ENCODE measurements around the gene LRP8.
A peak's percentile ranks its signal among the peaks of the same experiment; 100 is the strongest.
"Not testable (repeated sequence)": the region's sequence is repeated elsewhere in the genome, so short reads cannot be mapped to it uniquely, and the experiment has no call there.

The LRP8 gene

GRCh38 chr1:53241828-53242227 lies 86.0 kb downstream of the LRP8 start:
- Mint-ChIP-seq H3K9me3 (no peaks in the 10 kb centered on the region), H3K27ac (no peak overlapping the region), H3K36me3 (no peaks in the 10 kb centered on the region), H3K4me1 (peaks cover 21% of the 10 kb centered on the region), H3K27me3 (no peaks in the 10 kb centered on the region), H3K4me3 (no peak overlapping the region)

- Mint-ChIP-seq H3K36me3 (peaks cover 3% of the 10 kb centered on the region), H3K4me1 (peaks cover 32% of the 10 kb centered on the region), H3K27ac (peak within 1 kb of the TSS; percentile 94), H3K9me3 (no peaks in the 10 kb centered on the region), H3K4me3 (peak within 1 kb of the TSS; percentile 94), H3K27me3 (no peaks in the 10 kb centered on the region)
These were observed 89.4 kb downstream of the LRP8 start, which contains the start of gene MAGOH for GRCh38 chr1:53238197-53239155. Gene MAGOH (minus strand): TSS chr1:53238518. CDS start chr1:53238448, 70 bp downstream.

- no peaks in the 10 kb centered on the region for H3K27me3 Mint-ChIP-seq
- H3K4me3 Mint-ChIP-seq = peak overlapping the region; percentile 94
- peaks cover 32% of the 10 kb centered on the region for H3K4me1 Mint-ChIP-seq
- H3K9me3 Mint-ChIP-seq = no peaks in the 10 kb centered on the region
- H3K27ac Mint-ChIP-seq = peak overlapping the region; percentile 70
- peaks cover 3% of the 10 kb centered on the region for H3K36me3 Mint-ChIP-seq
These were observed 90.2 kb downstream of the LRP8 start for GRCh38 chr1:53237638-53238037.

GRCh38 chr1:53220962-53221286 lies 106.9 kb downstream of the LRP8 start:
- Mint-ChIP-seq H3K9me3 (no peaks in the 10 kb centered on the region), H3K27ac (peak overlapping the region; percentile 97), H3K36me3 (no peaks in the 10 kb centered on the region), H3K4me1 (peaks cover 25% of the 10 kb centered on the region), H3K27me3 (no peaks in the 10 kb centered on the region), H3K4me3 (peak overlapping the region; percentile 91)

GRCh38 chr1:53220171-53220961 lies 107.5 kb downstream of the LRP8 start, which contains the start of gene CZIB:
Gene CZIB (minus strand): TSS chr1:53220634. CDS start chr1:53220575, 59 bp downstream.
- Mint-ChIP-seq H3K27me3 (no peaks in the 10 kb centered on the region), H3K4me1 (peaks cover 25% of the 10 kb centered on the region), H3K27ac (peak within 1 kb of the TSS; percentile 97), H3K4me3 (peak within 1 kb of the TSS; percentile 91), H3K9me3 (no peaks in the 10 kb centered on the region), H3K36me3 (no peaks in the 10 kb centered on the region)

- peak overlapping the region; percentile 97 for H3K27ac Mint-ChIP-seq
- H3K4me1 Mint-ChIP-seq = peaks cover 25% of the 10 kb centered on the region
- H3K9me3 Mint-ChIP-seq = no peaks in the 10 kb centered on the region
- H3K27me3 Mint-ChIP-seq = no peaks in the 10 kb centered on the region
- no peaks in the 10 kb centered on the region for H3K36me3 Mint-ChIP-seq
- peak overlapping the region; percentile 91 for H3K4me3 Mint-ChIP-seq
These were observed 108.2 kb downstream of the LRP8 start for GRCh38 chr1:53219711-53220110.

GRCh38 chr1:53218201-53218600 lies 109.7 kb downstream of the LRP8 start:
- peak overlapping the region; percentile 17 for H3K27ac Mint-ChIP-seq
- H3K9me3 Mint-ChIP-seq = no peaks in the 10 kb centered on the region
- H3K4me3 Mint-ChIP-seq = peak overlapping the region; percentile 15
- no peaks in the 10 kb centered on the region for H3K36me3 Mint-ChIP-seq
- no peaks in the 10 kb centered on the region for H3K27me3 Mint-ChIP-seq
- H3K4me1 Mint-ChIP-seq = peaks cover 25% of the 10 kb centered on the region

GRCh38 chr1:53214376-53214940 lies 113.4 kb downstream of the LRP8 start:
- peaks cover 14% of the 10 kb centered on the region for H3K4me1 Mint-ChIP-seq
- H3K27ac Mint-ChIP-seq = no peak overlapping the region

GRCh38 chr1:53210954-53211353 lies 116.9 kb downstream of the LRP8 start:
- Mint-ChIP-seq H3K27me3 (no peaks in the 10 kb centered on the region), H3K4me3 (no peak overlapping the region), H3K4me1 (peaks cover 4% of the 10 kb centered on the region), H3K36me3 (peaks cover 22% of the 10 kb centered on the region), H3K27ac (no peak overlapping the region), H3K9me3 (peaks cover 7% of the 10 kb centered on the region)

More at GRCh38 chr1:53214376-53214940, 113.4 kb downstream of the LRP8 start:
- H3K36me3 Mint-ChIP-seq = peaks cover 8% of the 10 kb centered on the region
- no peaks in the 10 kb centered on the region for H3K9me3 Mint-ChIP-seq
- no peaks in the 10 kb centered on the region for H3K27me3 Mint-ChIP-seq
- H3K4me3 Mint-ChIP-seq = no peak overlapping the region

- H3K27ac Mint-ChIP-seq = no peak overlapping the region
- H3K4me3 Mint-ChIP-seq = no peak overlapping the region
- peaks cover 4% of the 10 kb centered on the region for H3K4me1 Mint-ChIP-seq
- H3K9me3 Mint-ChIP-seq = peaks cover 7% of the 10 kb centered on the region
- H3K27me3 Mint-ChIP-seq = no peaks in the 10 kb centered on the region
- H3K36me3 Mint-ChIP-seq = peaks cover 22% of the 10 kb centered on the region
These were observed 117.5 kb downstream of the LRP8 start for GRCh38 chr1:53210352-53210751.

- H3K4me1 Mint-ChIP-seq = peaks cover 15% of the 10 kb centered on the region
- no peaks in the 10 kb centered on the region for H3K27me3 Mint-ChIP-seq
- no peak overlapping the region for H3K4me3 Mint-ChIP-seq
- H3K36me3 Mint-ChIP-seq = peaks cover 47% of the 10 kb centered on the region
- peaks cover 7% of the 10 kb centered on the region for H3K9me3 Mint-ChIP-seq
- H3K27ac Mint-ChIP-seq = no peak overlapping the region
These were observed 120.1 kb downstream of the LRP8 start for GRCh38 chr1:53207726-53208125.

- peaks cover 15% of the 10 kb centered on the region for H3K4me1 Mint-ChIP-seq
- H3K27ac Mint-ChIP-seq = no peak overlapping the region
- H3K36me3 Mint-ChIP-seq = peaks cover 47% of the 10 kb centered on the region
- peaks cover 7% of the 10 kb centered on the region for H3K9me3 Mint-ChIP-seq
- no peaks in the 10 kb centered on the region for H3K27me3 Mint-ChIP-seq
- no peak overlapping the region for H3K4me3 Mint-ChIP-seq
These were observed 121.0 kb downstream of the LRP8 start for GRCh38 chr1:53206735-53207379.

- not testable (repeated sequence) for H3K27ac Mint-ChIP-seq, H3K4me3 Mint-ChIP-seq, H3K27me3 Mint-ChIP-seq, H3K9me3 Mint-ChIP-seq
- peaks cover 15% of the 10 kb centered on the region for H3K4me1 Mint-ChIP-seq
- H3K36me3 Mint-ChIP-seq = peaks cover 47% of the 10 kb centered on the region
These were observed 121.7 kb downstream of the LRP8 start for GRCh38 chr1:53206083-53206685.

- H3K4me3 Mint-ChIP-seq, H3K27me3 Mint-ChIP-seq, H3K27ac Mint-ChIP-seq, H3K9me3 Mint-ChIP-seq: not testable (repeated sequence)
- peaks cover 47% of the 10 kb centered on the region for H3K36me3 Mint-ChIP-seq
- peaks cover 15% of the 10 kb centered on the region for H3K4me1 Mint-ChIP-seq
These were observed 122.4 kb downstream of the LRP8 start for GRCh38 chr1:53205496-53205895.

- Mint-ChIP-seq H3K4me3 (no peak overlapping the region), H3K27me3 (no peaks in the 10 kb centered on the region), H3K4me1 (peaks cover 27% of the 10 kb centered on the region), H3K27ac (no peak overlapping the region), H3K36me3 (peaks cover 40% of the 10 kb centered on the region), H3K9me3 (peaks cover 7% of the 10 kb centered on the region)
These were observed 124.4 kb downstream of the LRP8 start for GRCh38 chr1:53203466-53203865.

Measured in activated naive CD4-positive, alpha-beta T cell treated with anti-CD3 and anti-CD28 coated beads, Interleukin-2, amount 50 U/mL, for 24 hours (primary cell).